ENCODE measurements around the gene ADD3. TPM values are rescaled to one million over a fixed set of nuclear protein-coding genes. Genes with fewer than 3 reads are reported as not detected.

The ADD3 gene
- total and polyA plus RNA-seq, 8 donors: 62.0 to 362 (median 322) TPM

- H3K36me3 ChIP-seq: no peaks in the 10 kb centered on the region
- H3K4me1 ChIP-seq: peaks cover 40 to 89% of the 10 kb centered on the region in 2 donors
- H3K4me3 ChIP-seq: peak overlapping the region in 1 of 2 donors; percentile 1
- H3K27ac ChIP-seq: peak overlapping the region; percentile 66 to 92
- no peaks in the 10 kb centered on the region for H3K9me3 ChIP-seq
- intact Hi-C loops (cut with DNase I): no loop called here
- DNase-seq: no peak
- no peak for TF ChIP-seq CTCF (IDR thresholded peaks at IDR 0.05)
- ATAC-seq: peak; percentile 58
- no peaks in the 10 kb centered on the region for H3K27me3 ChIP-seq
Measured at GRCh38 chr10:110077436-110078130, 69.8 kb downstream of the ADD3 start.

- Histone ChIP-seq H3K27me3 (no peaks in the 10 kb centered on the region), H3K36me3 (no peaks in the 10 kb centered on the region), H3K9me3 (no peaks in the 10 kb centered on the region), H3K4me1 (peaks cover 39 to 96% of the 10 kb centered on the region in 2 donors), H3K4me3 (no peak overlapping the region), H3K27ac (peak overlapping the region; percentile 66 to 92)
- intact Hi-C loops (cut with DNase I): no loop called here
- no peak for TF ChIP-seq CTCF (IDR thresholded peaks at IDR 0.05)
- no peak for ATAC-seq
- no peak for DNase-seq
Measured at GRCh38 chr10:110078317-110078716, 70.5 kb downstream of the ADD3 start.

GRCh38 chr10:110081911-110082310, 74.1 kb downstream of the ADD3 start:
- Histone ChIP-seq H3K36me3 (no peaks in the 10 kb centered on the region), H3K4me1 (peaks cover 27 to 83% of the 10 kb centered on the region in 2 donors), H3K27ac (peak overlapping the region; percentile 45 to 87), H3K9me3 (no peaks in the 10 kb centered on the region), H3K27me3 (no peaks in the 10 kb centered on the region), H3K4me3 (no peak overlapping the region)
- intact Hi-C loops (cut with DNase I): no loop called here
- DNase-seq (peak in 2 of 4 donors; percentile 33 to 65), ATAC-seq (peak; percentile 39)
- TF ChIP-seq CTCF (IDR thresholded peaks at IDR 0.05): no peak

- Histone ChIP-seq H3K4me3 (no peak overlapping the region), H3K27ac (peak overlapping the region in 1 of 2 donors; percentile 87), H3K36me3 (no peaks in the 10 kb centered on the region), H3K27me3 (no peaks in the 10 kb centered on the region), H3K9me3 (no peaks in the 10 kb centered on the region), H3K4me1 (peaks cover 10 to 73% of the 10 kb centered on the region in 2 donors)
- ATAC-seq: peak; percentile 70
- intact Hi-C loops (cut with DNase I): no loop called here
- peak in 1 of 4 donors; percentile 43 for DNase-seq
- no peak for TF ChIP-seq CTCF (IDR thresholded peaks at IDR 0.05)
Measured at GRCh38 chr10:110083884-110084283, 76.1 kb downstream of the ADD3 start.

GRCh38 chr10:110087682-110088081, 79.9 kb downstream of the ADD3 start:
- peaks cover under 1 to 40% of the 10 kb centered on the region in 2 donors for H3K4me1 ChIP-seq
- ATAC-seq (no peak), DNase-seq (no peak)
- H3K4me3 ChIP-seq: no peak overlapping the region
- intact Hi-C loops (cut with DNase I): no loop called here
- H3K36me3 ChIP-seq: no peaks in the 10 kb centered on the region
- H3K27ac ChIP-seq: no peak overlapping the region
- no peaks in the 10 kb centered on the region for H3K27me3 ChIP-seq
- no peak for TF ChIP-seq CTCF (IDR thresholded peaks at IDR 0.05)
- no peaks in the 10 kb centered on the region for H3K9me3 ChIP-seq

Measured in left lung (tissue), 10 donors.